Suprapubic skin (tissue), 4 donors: ENCODE data around the gene CREB5.

Source experiments
- POLR2A ChIP-seq, 2 donors: fragments of 450-650 bp; IDR thresholded peaks; one replicate each; pipeline ENCODE4 v1.6.1; 2017; ENCODE audit warnings: antibody characterized with exemption in 2 of 2, mild to moderate bottlenecking in 2 of 2, moderate library complexity in 2 of 2
- POLR2AphosphoS5 ChIP-seq, 3 donors: sonication (generic); formaldehyde crosslinking; IDR thresholded peaks; one replicate each; pipeline ENCODE4 v1.6.1; 2017; ENCODE audit warnings: antibody characterized with exemption in 3 of 3
- TF ChIP-seq, protein P1 (sequence below), 2 donors: fragments of 200-600 bp in 1 of 2; fragments of 450-650 bp in 1 of 2; sonication (generic) in 1 of 2; IDR thresholded peaks; one replicate each; pipeline ENCODE4 v1.5.1; 2016 to 2019; ENCODE audit warnings: antibody characterized with exemption in 2 of 2, mild to moderate bottlenecking in 1 of 2, moderate library complexity in 1 of 2

- TF ChIP-seq POLR2AphosphoS5 (IDR thresholded peaks at IDR 0.05) (no peak), POLR2A (IDR thresholded peaks at IDR 0.05) (no peak)
- TF ChIP-seq, protein P1, sequence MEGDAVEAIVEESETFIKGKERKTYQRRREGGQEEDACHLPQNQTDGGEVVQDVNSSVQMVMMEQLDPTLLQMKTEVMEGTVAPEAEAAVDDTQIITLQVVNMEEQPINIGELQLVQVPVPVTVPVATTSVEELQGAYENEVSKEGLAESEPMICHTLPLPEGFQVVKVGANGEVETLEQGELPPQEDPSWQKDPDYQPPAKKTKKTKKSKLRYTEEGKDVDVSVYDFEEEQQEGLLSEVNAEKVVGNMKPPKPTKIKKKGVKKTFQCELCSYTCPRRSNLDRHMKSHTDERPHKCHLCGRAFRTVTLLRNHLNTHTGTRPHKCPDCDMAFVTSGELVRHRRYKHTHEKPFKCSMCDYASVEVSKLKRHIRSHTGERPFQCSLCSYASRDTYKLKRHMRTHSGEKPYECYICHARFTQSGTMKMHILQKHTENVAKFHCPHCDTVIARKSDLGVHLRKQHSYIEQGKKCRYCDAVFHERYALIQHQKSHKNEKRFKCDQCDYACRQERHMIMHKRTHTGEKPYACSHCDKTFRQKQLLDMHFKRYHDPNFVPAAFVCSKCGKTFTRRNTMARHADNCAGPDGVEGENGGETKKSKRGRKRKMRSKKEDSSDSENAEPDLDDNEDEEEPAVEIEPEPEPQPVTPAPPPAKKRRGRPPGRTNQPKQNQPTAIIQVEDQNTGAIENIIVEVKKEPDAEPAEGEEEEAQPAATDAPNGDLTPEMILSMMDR (IDR thresholded peaks at IDR 0.05), result no peak
These were observed 127.1 kb downstream of the CREB5 start for GRCh38 chr7:28539289-28539981.
